ENCODE results near the gene CEMIP. TPM values are rescaled to one million over a fixed set of nuclear protein-coding genes. Genes with fewer than 3 reads are reported as not detected.

Gene CEMIP
- polyA plus RNA-seq, 1 of the 3 experiments (the other 2 are of a cell fraction), result 27.8 TPM

DNA sequence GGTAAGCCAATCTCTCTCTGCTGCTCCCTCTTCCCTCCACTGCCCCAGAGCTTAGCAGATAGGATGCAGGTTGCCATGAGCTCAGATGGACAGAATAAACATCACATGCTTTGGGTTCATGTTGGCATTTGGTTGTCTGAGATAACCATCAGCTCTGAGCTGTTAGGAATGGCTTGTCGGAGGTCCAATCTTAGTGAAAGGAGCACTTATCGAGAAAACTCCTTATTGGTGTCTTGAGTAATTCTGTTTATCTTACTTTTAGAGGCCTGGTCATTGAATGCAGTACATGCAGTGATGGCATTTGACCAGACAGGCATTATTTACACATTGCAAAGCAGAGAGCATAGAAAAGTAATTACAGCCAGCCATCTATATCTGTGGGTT, 99.7 kb downstream of the CEMIP start (continued):
- TF ChIP-seq, protein P1, sequence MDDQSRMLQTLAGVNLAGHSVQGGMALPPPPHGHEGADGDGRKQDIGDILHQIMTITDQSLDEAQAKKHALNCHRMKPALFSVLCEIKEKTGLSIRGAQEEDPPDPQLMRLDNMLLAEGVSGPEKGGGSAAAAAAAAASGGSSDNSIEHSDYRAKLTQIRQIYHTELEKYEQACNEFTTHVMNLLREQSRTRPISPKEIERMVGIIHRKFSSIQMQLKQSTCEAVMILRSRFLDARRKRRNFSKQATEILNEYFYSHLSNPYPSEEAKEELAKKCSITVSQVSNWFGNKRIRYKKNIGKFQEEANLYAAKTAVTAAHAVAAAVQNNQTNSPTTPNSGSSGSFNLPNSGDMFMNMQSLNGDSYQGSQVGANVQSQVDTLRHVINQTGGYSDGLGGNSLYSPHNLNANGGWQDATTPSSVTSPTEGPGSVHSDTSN (IDR thresholded peaks at IDR 0.05), result no peak

- TF ChIP-seq, protein P2, sequence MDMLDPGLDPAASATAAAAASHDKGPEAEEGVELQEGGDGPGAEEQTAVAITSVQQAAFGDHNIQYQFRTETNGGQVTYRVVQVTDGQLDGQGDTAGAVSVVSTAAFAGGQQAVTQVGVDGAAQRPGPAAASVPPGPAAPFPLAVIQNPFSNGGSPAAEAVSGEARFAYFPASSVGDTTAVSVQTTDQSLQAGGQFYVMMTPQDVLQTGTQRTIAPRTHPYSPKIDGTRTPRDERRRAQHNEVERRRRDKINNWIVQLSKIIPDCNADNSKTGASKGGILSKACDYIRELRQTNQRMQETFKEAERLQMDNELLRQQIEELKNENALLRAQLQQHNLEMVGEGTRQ (IDR thresholded peaks at IDR 0.05; ENCODE audit: borderline replicate concordance, low read depth, low read length), result no peak
- TF ChIP-seq FOXM1 (IDR thresholded peaks at IDR 0.05; ENCODE audit: low read depth), result no peak
- no peak for TF ChIP-seq SIN3A (IDR thresholded peaks at IDR 0.05; ENCODE audit: borderline replicate concordance, low read depth, low read length)
- TF ChIP-seq MXI1 (IDR thresholded peaks at IDR 0.05; ENCODE audit: low read depth, low read length), result no peak
- no peak for TF ChIP-seq RFX5 (IDR thresholded peaks at IDR 0.05; ENCODE audit: low read length)
- no peak for TF ChIP-seq POLR2AphosphoS5 (IDR thresholded peaks at IDR 0.05; ENCODE audit: low read depth, low read length)
- TF ChIP-seq FOSL2 (IDR thresholded peaks at IDR 0.05; ENCODE audit: borderline replicate concordance, low read depth), result no peak
- TF ChIP-seq JUND (IDR thresholded peaks at IDR 0.05), result no peak
- H3K9me2 ChIP-seq, result no peaks in the 10 kb centered on the region
- H3K4me1 ChIP-seq (ENCODE audit: control insufficient read depth in 1 of 2, insufficient read depth in 2 of 2, low read depth in 1 of 2, low read length in 1 of 2), result peaks cover 0 to 13% of the 10 kb centered on the region in 2 experiments; a peak in 1 of 4 replicates
- no peaks in the 10 kb centered on the region for H3K79me2 ChIP-seq (ENCODE audit: insufficient read depth)
- H3K27me3 ChIP-seq (ENCODE audit: insufficient read depth), result no peaks in the 10 kb centered on the region
- no peak overlapping the region for H3K4me2 ChIP-seq
- no peaks in the 10 kb centered on the region for H3F3A ChIP-seq (replicated peaks; ENCODE audit: insufficient read depth)
- no peaks in the 10 kb centered on the region for H4K20me1 ChIP-seq (ENCODE audit: insufficient read depth)
- H3K4me3 ChIP-seq (ENCODE audit: low read depth in 2 of 2, low read length in 1 of 2), result no peak overlapping the region
- H3K9me3 ChIP-seq, result no peaks in the 10 kb centered on the region
- peaks cover 0 to 7% of the 10 kb centered on the region in 2 experiments for H3K36me3 ChIP-seq (replicated peaks in 1 of 2; ENCODE audit: control insufficient read depth in 1 of 2, insufficient read depth in 2 of 2, low read length in 1 of 2)
- POLR2A ChIA-PET, result interaction anchor here (0.6 kb wide), 1 partner anchor 353 kb away, joined by 3 read pairs; no protein-coding TSS in a partner anchor
- CTCF ChIA-PET, result no interaction called here
- H3K27ac ChIP-seq (ENCODE audit: low read depth in 2 of 2, low read length in 1 of 2), result no peak overlapping the region
- 73% methylated on average over 3 of the region's 3 CpGs for WGBS (ENCODE audit: low lambda C conversion rate)
- no peak overlapping the region for H2AFZ ChIP-seq (ENCODE audit: low read depth)
- H3K9ac ChIP-seq, result no peak overlapping the region
- no peak for DNase-seq
Observed at GRCh38 chr15:80880086-80880485, 100.9 kb downstream of the CEMIP start.

- Histone ChIP-seq H3K27me3 (ENCODE audit: insufficient read depth) (no peaks in the 10 kb centered on the region), H4K20me1 (ENCODE audit: insufficient read depth) (no peaks in the 10 kb centered on the region), H3K9me3 (no peaks in the 10 kb centered on the region), H3K36me3 (replicated peaks in 1 of 2; ENCODE audit: control insufficient read depth in 1 of 2, insufficient read depth in 2 of 2, low read length in 1 of 2) (peaks cover 0 to 7% of the 10 kb centered on the region in 2 experiments), H3K79me2 (ENCODE audit: insufficient read depth) (no peaks in the 10 kb centered on the region), H3K4me3 (ENCODE audit: low read depth in 2 of 2, low read length in 1 of 2) (no peak overlapping the region), H3K4me1 (ENCODE audit: control insufficient read depth in 1 of 2, insufficient read depth in 2 of 2, low read depth in 1 of 2, low read length in 1 of 2) (peaks cover 0 to 5% of the 10 kb centered on the region in 2 experiments; a peak in 1 of 4 replicates), H3K4me2 (no peak overlapping the region), H3F3A (replicated peaks; ENCODE audit: insufficient read depth) (no peaks in the 10 kb centered on the region), H3K9ac (no peak overlapping the region), H2AFZ (ENCODE audit: low read depth) (no peak overlapping the region), H3K27ac (ENCODE audit: low read depth in 2 of 2, low read length in 1 of 2) (no peak overlapping the region), H3K9me2 (no peaks in the 10 kb centered on the region)
- POLR2A ChIA-PET, result no interaction called here
- CTCF ChIA-PET, result no interaction called here
- TF ChIP-seq JUND (IDR thresholded peaks at IDR 0.05) (no peak), FOXJ3 (CRISPR knock-in tag; IDR thresholded peaks at IDR 0.05) (no peak), RAD21 (IDR thresholded peaks at IDR 0.05; ENCODE audit: low read length) (no peak), MXI1 (IDR thresholded peaks at IDR 0.05; ENCODE audit: low read depth, low read length) (no peak)
- WGBS (ENCODE audit: low lambda C conversion rate), result 74% methylated on average over 2 of the region's 2 CpGs
- no peak for DNase-seq
Observed at GRCh38 chr15:80883641-80884040, 104.5 kb downstream of the CEMIP start.
